Endothelial cell (in vitro differentiated cells): ENCODE measurements around the gene RASD2. TPM values are rescaled to one million over a fixed set of nuclear protein-coding genes. Genes with fewer than 3 reads are reported as not detected.
"Not testable (repeated sequence)": the region's sequence is repeated elsewhere in the genome, so short reads cannot be mapped to it uniquely, and the experiment has no call there.

Experiments used
- DNase-seq: peaks from one replicate; pipeline ENCODE4 v3.0.0; 2021; ENCODE audit warnings: low spot score
- H3K27ac Mint-ChIP-seq: one replicate; pipeline ENCODE4 v1.8.0; 2021; ENCODE audit warnings: mixed read lengths, inconsistent platforms; ENCODE audit not compliant: unreplicated experiment
- H3K27me3 Mint-ChIP-seq: one replicate; pipeline ENCODE4 v1.8.0; 2021; ENCODE audit warnings: mild to moderate bottlenecking, moderate library complexity, mixed read lengths, inconsistent platforms; ENCODE audit not compliant: unreplicated experiment
- H3K36me3 Mint-ChIP-seq: one replicate; pipeline ENCODE4 v1.8.0; 2021; ENCODE audit warnings: mild to moderate bottlenecking, low read depth, mixed read lengths, inconsistent platforms; ENCODE audit not compliant: unreplicated experiment
- H3K4me1 Mint-ChIP-seq: one replicate; pipeline ENCODE4 v1.8.0; 2021; ENCODE audit warnings: mild to moderate bottlenecking, mixed read lengths, inconsistent platforms; ENCODE audit not compliant: unreplicated experiment
- H3K4me3 Mint-ChIP-seq: one replicate; pipeline ENCODE4 v1.8.0; 2021; ENCODE audit warnings: mild to moderate bottlenecking, mixed read lengths, inconsistent platforms; ENCODE audit not compliant: unreplicated experiment
- H3K9me3 Mint-ChIP-seq: one replicate; pipeline ENCODE4 v1.8.0; 2021; ENCODE audit warnings: mixed read lengths, inconsistent platforms; ENCODE audit not compliant: unreplicated experiment
- CTCF ChIP-seq: fragments of 200-600 bp; sonication (generic); IDR thresholded peaks from one replicate; pipeline ENCODE4 v1.5.0; 2021; ENCODE audit warnings: antibody characterized with exemption; ENCODE audit not compliant: unreplicated experiment
- total RNA-seq: library from RNA; stranded (reverse); fragmentation: NEBNext Ultra II Directional; extraction: Animal tissue kit (Norgen Biotek cat#: 25700); gene quantifications from one replicate; pipeline ENCODE4 v1.2.1, GENCODE V29; 2021; ENCODE audit not compliant: unreplicated experiment

RASD2 gene
- total RNA-seq, 1 donor from 2014 or later = not detected

GRCh38 chr22:35514366-35514765 is 26.3 kb upstream of the RASD2 start:
- Mint-ChIP-seq H3K27ac (no peak overlapping the region), H3K4me1 (no peaks in the 10 kb centered on the region), H3K27me3 (peaks cover 10% of the 10 kb centered on the region), H3K4me3 (no peak overlapping the region), H3K36me3 (no peaks in the 10 kb centered on the region), H3K9me3 (no peaks in the 10 kb centered on the region)
- no peak for DNase-seq
- TF ChIP-seq CTCF = no peak

- H3K4me3 Mint-ChIP-seq, DNase-seq, H3K36me3 Mint-ChIP-seq, H3K4me1 Mint-ChIP-seq, H3K27ac Mint-ChIP-seq, H3K9me3 Mint-ChIP-seq: not testable (repeated sequence)
- peaks cover 13% of the 10 kb centered on the region for H3K27me3 Mint-ChIP-seq
Measured at GRCh38 chr22:35515952-35516351, 24.7 kb upstream of the RASD2 start.

GRCh38 chr22:35516723-35517122 is 23.9 kb upstream of the RASD2 start:
- Mint-ChIP-seq H3K36me3 (no peaks in the 10 kb centered on the region), H3K27ac (no peak overlapping the region), H3K9me3 (no peaks in the 10 kb centered on the region), H3K4me3 (no peak overlapping the region), H3K27me3 (peaks cover 13% of the 10 kb centered on the region), H3K4me1 (no peaks in the 10 kb centered on the region)
- DNase-seq = no peak
- no peak for TF ChIP-seq CTCF

GRCh38 chr22:35517207-35517606 is 23.4 kb upstream of the RASD2 start:
- peaks cover 13% of the 10 kb centered on the region for H3K27me3 Mint-ChIP-seq

GRCh38 chr22:35517769-35518530 is 22.7 kb upstream of the RASD2 start:
- no peak for DNase-seq
- Mint-ChIP-seq H3K27me3 (peaks cover 13% of the 10 kb centered on the region), H3K4me3 (peak overlapping the region; percentile 22), H3K4me1 (peaks cover 5% of the 10 kb centered on the region), H3K27ac (no peak overlapping the region), H3K36me3 (no peaks in the 10 kb centered on the region), H3K9me3 (no peaks in the 10 kb centered on the region)
- TF ChIP-seq CTCF = no peak

More at GRCh38 chr22:35517207-35517606, 23.4 kb upstream of the RASD2 start:
- no peaks in the 10 kb centered on the region for H3K36me3 Mint-ChIP-seq
- no peak for DNase-seq
- H3K4me1 Mint-ChIP-seq = peaks cover 5% of the 10 kb centered on the region
- no peaks in the 10 kb centered on the region for H3K9me3 Mint-ChIP-seq
- H3K27ac Mint-ChIP-seq = no peak overlapping the region
- TF ChIP-seq CTCF = peak; percentile 16
- no peak overlapping the region for H3K4me3 Mint-ChIP-seq
